ENCODE results near the gene KRTAP9-2. TPM values are rescaled to one million over a fixed set of nuclear protein-coding genes. Genes with fewer than 3 reads are reported as not detected.

Gene KRTAP9-2
- total RNA-seq, 2 donors from 2014 or later, result not detected

Other genes with a start within 250 kb of the KRTAP9-2 start
- gene KRT40, start 242.3 kb upstream of the KRTAP9-2 start, total RNA-seq, result not detected
- not detected for gene KRTAP3-3, start 232.5 kb upstream of the KRTAP9-2 start, total RNA-seq
- gene KRTAP3-2, start 226.7 kb upstream of the KRTAP9-2 start, total RNA-seq, result not detected
- not detected for gene KRTAP3-1, start 217.5 kb upstream of the KRTAP9-2 start, total RNA-seq
- gene KRTAP1-5, start 199.4 kb upstream of the KRTAP9-2 start, total RNA-seq, result not detected
- not detected for gene KRTAP1-4, start 196.5 kb upstream of the KRTAP9-2 start, total RNA-seq
- not detected for gene KRTAP1-3, start 191.8 kb upstream of the KRTAP9-2 start, total RNA-seq
- gene KRTAP1-1, start 185.2 kb upstream of the KRTAP9-2 start, total RNA-seq, result not detected
- gene KRTAP2-1, start 179.3 kb upstream of the KRTAP9-2 start, total RNA-seq, result not detected
- gene KRTAP2-2, start 171.4 kb upstream of the KRTAP9-2 start, total RNA-seq, result not detected
- gene KRTAP2-3, start 166.5 kb upstream of the KRTAP9-2 start, total RNA-seq, result not detected
- not detected for gene KRTAP2-4, start 160.8 kb upstream of the KRTAP9-2 start, total RNA-seq
- gene KRTAP4-7, start 142.5 kb upstream of the KRTAP9-2 start, total RNA-seq, result not detected
- not detected for gene KRTAP4-8, start 128.5 kb upstream of the KRTAP9-2 start, total RNA-seq
- gene KRTAP4-16, start 124.4 kb upstream of the KRTAP9-2 start, total RNA-seq, result not detected
- gene KRTAP4-9, start 121.3 kb upstream of the KRTAP9-2 start, total RNA-seq, result not detected
- gene KRTAP4-11, start 108.3 kb upstream of the KRTAP9-2 start, total RNA-seq, result not detected
- not detected for gene KRTAP4-12, start 102.5 kb upstream of the KRTAP9-2 start, total RNA-seq
- gene KRTAP4-6, start 86.1 kb upstream of the KRTAP9-2 start, total RNA-seq, result not detected
- not detected for gene KRTAP4-5, start 76.8 kb upstream of the KRTAP9-2 start, total RNA-seq
- not detected for gene KRTAP4-4, start 65.9 kb upstream of the KRTAP9-2 start, total RNA-seq
- not detected for gene KRTAP4-3, start 58.4 kb upstream of the KRTAP9-2 start, total RNA-seq
- not detected for gene KRTAP4-2, start 48.4 kb upstream of the KRTAP9-2 start, total RNA-seq
- not detected for gene KRTAP4-1, start 41.7 kb upstream of the KRTAP9-2 start, total RNA-seq
- not detected for gene KRTAP9-1, start 36.8 kb upstream of the KRTAP9-2 start, total RNA-seq
- gene KRTAP9-3, start 5.8 kb downstream of the KRTAP9-2 start, total RNA-seq, result not detected
- not detected for gene KRTAP9-8, start 11.4 kb downstream of the KRTAP9-2 start, total RNA-seq
- gene KRTAP9-4, start 23.0 kb downstream of the KRTAP9-2 start, total RNA-seq, result not detected
- not detected for gene KRTAP9-9, start 28.7 kb downstream of the KRTAP9-2 start, total RNA-seq
- not detected for gene KRTAP9-6, start 38.7 kb downstream of the KRTAP9-2 start, total RNA-seq
- gene KRTAP9-7, start 49.0 kb downstream of the KRTAP9-2 start, total RNA-seq, result not detected
- gene KRTAP29-1, start 76.2 kb downstream of the KRTAP9-2 start, total RNA-seq, result not detected
- not detected for gene KRTAP16-1, start 82.7 kb downstream of the KRTAP9-2 start, total RNA-seq
- gene KRTAP17-1, start 89.1 kb downstream of the KRTAP9-2 start, total RNA-seq, result not detected
- gene KRT33A, start 124.2 kb downstream of the KRTAP9-2 start, total RNA-seq, result not detected
- not detected for gene KRT33B, start 143.2 kb downstream of the KRTAP9-2 start, total RNA-seq
- gene KRT34, start 155.7 kb downstream of the KRTAP9-2 start, total RNA-seq, result not detected
- gene KRT31, start 171.0 kb downstream of the KRTAP9-2 start, total RNA-seq, result not detected
- not detected for gene KRT37, start 197.9 kb downstream of the KRTAP9-2 start, total RNA-seq
- not detected for gene KRT38, start 214.3 kb downstream of the KRTAP9-2 start, total RNA-seq
- not detected for gene KRT32, start 240.7 kb downstream of the KRTAP9-2 start, total RNA-seq

All from activated T-cell treated with anti-CD3 and anti-CD28 coated beads, Interleukin-2, amount 50 U/mL, for 72 hours (primary cell).